SK-N-SH (cell line): Measurements from ENCODE around the gene TPP2. TPM values are rescaled to one million over a fixed set of nuclear protein-coding genes. Genes with fewer than 3 reads are reported as not detected.

ENCODE experiments used
- CTCF ChIA-PET: fragments of 300-600, 350-600 bp; formaldehyde crosslinking; extraction: SDS; loops from one replicate; lab custom pipeline; 2021; lab: Yijun Ruan, JAX
- POLR2A ChIA-PET: fragments of 350-600 bp; sonication (Branson Sonifier 250); formaldehyde crosslinking; extraction: SDS; loops from one replicate; lab custom pipeline; 2020; ENCODE audit warnings: antibody characterized with exemption, inconsistent platforms; lab: Yijun Ruan, JAX
- DNase-seq: peaks from one replicate; pipeline ENCODE4 v3.0.0; 2012
- H2AFZ ChIP-seq: fragments of 200-600 bp; sonication (generic); 2 replicates; pipeline ENCODE4 v1.8.1; 2016; ENCODE audit warnings: antibody characterized with exemption, mild to moderate bottlenecking, low read depth
- H3F3A ChIP-seq: fragments of 200-600 bp; sonication (generic); replicated peaks from 2 replicates; pipeline ENCODE3; 2016; ENCODE audit warnings: antibody characterized with exemption, mild to moderate bottlenecking; ENCODE audit not compliant: insufficient read depth
- H3K27ac ChIP-seq, 2 experiments: fragments of 200-500 bp in 1 of 2; fragments of 200-600 bp in 1 of 2; sonication (Bioruptor generic) in 1 of 2; sonication (generic), shearing (Covaris generic) in 1 of 2; 2 replicates each; pipeline versions ENCODE4 v1.5.1 to v1.6.1; 2014 to 2016; ENCODE audit warnings: low read depth in 2 of 2, inconsistent platforms in 1 of 2, low read length in 1 of 2, mild to moderate bottlenecking in 1 of 2, mixed read lengths in 1 of 2
- H3K27me3 ChIP-seq: fragments of 200-600 bp; sonication (generic), shearing (Covaris generic); 2 replicates; pipeline ENCODE4 v1.6.1; 2016; ENCODE audit warnings: mixed run types; ENCODE audit not compliant: insufficient read depth
- H3K36me3 ChIP-seq, 2 experiments: fragments of 200-500 bp in 1 of 2; fragments of 200-600 bp in 1 of 2; sonication (Bioruptor generic) in 1 of 2; sonication (generic) in 1 of 2; replicated peaks in 1 of 2; 2 replicates each; pipeline versions ENCODE3 to v1.5.1; 2014 to 2016; ENCODE audit warnings: low read length in 1 of 2, mild to moderate bottlenecking in 1 of 2; ENCODE audit not compliant: insufficient read depth in 2 of 2, control insufficient read depth in 1 of 2
- H3K4me1 ChIP-seq, 2 experiments: fragments of 200-500 bp in 1 of 2; fragments of 200-600 bp in 1 of 2; sonication (Bioruptor generic) in 1 of 2; sonication (generic), shearing (Covaris generic) in 1 of 2; 2 replicates each; pipeline versions ENCODE4 v1.5.1 to v1.6.1; 2014 to 2016; ENCODE audit warnings: low read depth in 1 of 2, low read length in 1 of 2, mixed run types in 1 of 2; ENCODE audit not compliant: insufficient read depth in 2 of 2, control insufficient read depth in 1 of 2
- H3K4me2 ChIP-seq: fragments of 200-600 bp; sonication (generic), shearing (Covaris generic); 2 replicates; pipeline ENCODE4 v1.6.1; 2017; ENCODE audit warnings: mixed run types
- H3K4me3 ChIP-seq, 2 experiments: fragments of 200-500 bp in 1 of 2; fragments of 200-600 bp in 1 of 2; sonication (Bioruptor generic) in 1 of 2; sonication (generic), shearing (Covaris generic) in 1 of 2; 2 replicates each; pipeline versions ENCODE4 v1.5.1 to v1.8.1; 2014 to 2016; ENCODE audit warnings: low read depth in 2 of 2, inconsistent platforms in 1 of 2, low read length in 1 of 2, mild to moderate bottlenecking in 1 of 2, mixed read lengths in 1 of 2, moderate library complexity in 1 of 2
- H3K79me2 ChIP-seq: fragments of 200-600 bp; sonication (generic); 2 replicates; pipeline ENCODE4 v1.8.1; 2017; ENCODE audit warnings: mild to moderate bottlenecking; ENCODE audit not compliant: insufficient read depth
- H3K9ac ChIP-seq: fragments of 200-600 bp; sonication (generic); 2 replicates; pipeline ENCODE4 v1.6.1; 2017; ENCODE audit warnings: mixed run types
- H3K9me2 ChIP-seq: fragments of 200-600 bp; sonication (generic); 2 replicates; pipeline ENCODE4 v1.6.1; 2017; ENCODE audit warnings: mixed run types
- H3K9me3 ChIP-seq: fragments of 200-600 bp; sonication (generic); 2 replicates; pipeline ENCODE4 v1.6.1; 2017; ENCODE audit warnings: mixed run types, mild to moderate bottlenecking, moderate library complexity
- H4K20me1 ChIP-seq: fragments of 200-600 bp; sonication (generic); 2 replicates; pipeline ENCODE4 v1.6.1; 2017; ENCODE audit warnings: mild to moderate bottlenecking, mixed run types; ENCODE audit not compliant: insufficient read depth
- CHD2 ChIP-seq: fragments of 150-350 bp; IDR thresholded peaks from 2 replicates; pipeline ENCODE4 v1.6.1; 2018; ENCODE audit warnings: low read length; ENCODE audit not compliant: partially characterized antibody
- FOSL2 ChIP-seq: IDR thresholded peaks from 2 replicates; pipeline ENCODE4 v1.4.0; 2012; ENCODE audit warnings: low read depth, mild to moderate bottlenecking, moderate library complexity, borderline replicate concordance
- IRF3 ChIP-seq: fragments of 150-350 bp; IDR thresholded peaks from 2 replicates; pipeline ENCODE4 v1.6.1; 2016; ENCODE audit warnings: mild to moderate bottlenecking, low read depth, low read length
- JUND ChIP-seq: IDR thresholded peaks from 2 replicates; pipeline ENCODE4 v1.4.0; 2012
- NRF1 ChIP-seq: IDR thresholded peaks from 2 replicates; pipeline ENCODE4 v1.6.1; 2012; ENCODE audit warnings: low read depth, mild to moderate bottlenecking, low read length
- PBX3 ChIP-seq: IDR thresholded peaks from 2 replicates; pipeline ENCODE4; 2012
- POLR2AphosphoS5 ChIP-seq: IDR thresholded peaks from 2 replicates; pipeline ENCODE4 v1.6.1; 2012; ENCODE audit warnings: low read depth, low read length
- RCOR1 ChIP-seq: fragments of 150-350 bp; IDR thresholded peaks from 2 replicates; pipeline ENCODE4 v1.6.1; 2017; ENCODE audit warnings: antibody characterized with exemption, low read length
- REST ChIP-seq: IDR thresholded peaks from 2 replicates; pipeline ENCODE4 v1.6.1; 2012; ENCODE audit warnings: mild to moderate bottlenecking, low read depth, low read length, moderate library complexity
- RXRA ChIP-seq: IDR thresholded peaks from 2 replicates; pipeline ENCODE4 v1.4.0; 2012; ENCODE audit warnings: low read depth, mild to moderate bottlenecking, borderline replicate concordance
- SMC3 ChIP-seq: IDR thresholded peaks from 2 replicates; pipeline ENCODE4 v1.6.1; 2012; ENCODE audit warnings: low read depth, low read length, improper control_type of control experiment
- TEAD4 ChIP-seq: IDR thresholded peaks from 2 replicates; pipeline ENCODE4 v1.4.0; 2012; ENCODE audit warnings: mild to moderate bottlenecking, borderline replicate concordance; ENCODE audit not compliant: insufficient read depth
- USF2 ChIP-seq: fragments of 150-350 bp; IDR thresholded peaks from 2 replicates; pipeline ENCODE4 v1.6.1; 2017; ENCODE audit warnings: antibody characterized with exemption, low read length, low read depth, borderline replicate concordance
- YY1 ChIP-seq: IDR thresholded peaks from 2 replicates; pipeline ENCODE4 v1.4.0; 2012; ENCODE audit warnings: low read depth, mild to moderate bottlenecking
- WGBS: methylation state at CpG from one replicate; pipeline ENCODE4 v1.1.6; 2017; ENCODE audit warnings: low lambda C conversion rate; 5-methylcytosine and 5-hydroxymethylcytosine counted together
- polyA plus RNA-seq, 3 experiments: library from polyadenylated mRNA; depleted of rRNA; stranded (reverse); fragments of >200 nt; gene quantifications; 2 replicates each; pipeline ENCODE4 v1.2.3, GENCODE V29; 2012

Gene TPP2
- polyA plus RNA-seq, 1 of the 3 experiments (the other 2 are of a cell fraction), result 8.3 TPM

- Histone ChIP-seq H3K79me2 (no peaks in the 10 kb centered on the region), H2AFZ (no peak overlapping the region), H3F3A (peaks cover 20% of the 10 kb centered on the region), H4K20me1 (no peaks in the 10 kb centered on the region), H3K9me3 (no peaks in the 10 kb centered on the region), H3K27ac (peak overlapping the region in 1 of 2 experiments; percentile 29; a peak in 1 of 4 replicates), H3K9ac (no peak overlapping the region), H3K4me3 (no peak overlapping the region), H3K4me2 (peak overlapping the region; percentile 30; the same call in 1 of the 2 replicates), H3K9me2 (no peaks in the 10 kb centered on the region), H3K27me3 (no peaks in the 10 kb centered on the region), H3K4me1 (peaks cover 0 to 16% of the 10 kb centered on the region in 2 experiments; a peak in 3 of 4 replicates), H3K36me3 (peaks cover 61% of the 10 kb centered on the region in 2 experiments)
- CTCF ChIA-PET, result interaction anchor here (1.5 kb wide), 1 partner anchor 60 kb away, joined by 3 read pairs; no protein-coding TSS in a partner anchor
- no peak for DNase-seq
- peak; percentile 48; the same call in 1 of the 2 replicates for TF ChIP-seq FOSL2
- TF ChIP-seq JUND, result peak; percentile 40; the same call in 1 of the 2 replicates
- TF ChIP-seq POLR2AphosphoS5, result no peak
- POLR2A ChIA-PET, result no interaction called here
These were observed 54.6 kb downstream of the TPP2 start for GRCh38 chr13:102651392-102651791.

GRCh38 chr13:102651892-102652291 lies 55.1 kb downstream of the TPP2 start:
- Histone ChIP-seq H3K36me3 (peaks cover 61% of the 10 kb centered on the region in 2 experiments), H3K9ac (no peak overlapping the region), H2AFZ (no peak overlapping the region), H3K9me2 (no peaks in the 10 kb centered on the region), H3K9me3 (no peaks in the 10 kb centered on the region), H3F3A (peaks cover 20% of the 10 kb centered on the region), H4K20me1 (no peaks in the 10 kb centered on the region), H3K4me2 (no peak overlapping the region), H3K79me2 (no peaks in the 10 kb centered on the region), H3K27ac (peak overlapping the region in 1 of 2 experiments; percentile 29; a peak in 1 of 4 replicates)
- WGBS, result 74% methylated on average over 4 of the region's 5 CpGs
- DNase-seq, result no peak
- POLR2A ChIA-PET, result no interaction called here
- CTCF ChIA-PET, result interaction anchor here (1.5 kb wide), 1 partner anchor 60 kb away, joined by 3 read pairs; no protein-coding TSS in a partner anchor
- no peak for TF ChIP-seq RXRA
- no peak for TF ChIP-seq USF2
- TF ChIP-seq NRF1, result no peak
- TF ChIP-seq IRF3, result no peak
- no peak for TF ChIP-seq RCOR1
- no peak for TF ChIP-seq YY1
- TF ChIP-seq REST, result no peak
- TF ChIP-seq TEAD4, result no peak
- TF ChIP-seq CHD2, result no peak
- no peak for TF ChIP-seq FOSL2
- TF ChIP-seq PBX3, result no peak
- no peak for TF ChIP-seq SMC3
- TF ChIP-seq, all 33 proteins: peak for 0
- H3K4me1 ChIP-seq, result peaks cover 0 to 16% of the 10 kb centered on the region in 2 experiments; a peak in 3 of 4 replicates
- H3K4me3 ChIP-seq, result no peak overlapping the region
- no peaks in the 10 kb centered on the region for H3K27me3 ChIP-seq
